ENCODE measurements around the gene CAPN8.

DNA sequence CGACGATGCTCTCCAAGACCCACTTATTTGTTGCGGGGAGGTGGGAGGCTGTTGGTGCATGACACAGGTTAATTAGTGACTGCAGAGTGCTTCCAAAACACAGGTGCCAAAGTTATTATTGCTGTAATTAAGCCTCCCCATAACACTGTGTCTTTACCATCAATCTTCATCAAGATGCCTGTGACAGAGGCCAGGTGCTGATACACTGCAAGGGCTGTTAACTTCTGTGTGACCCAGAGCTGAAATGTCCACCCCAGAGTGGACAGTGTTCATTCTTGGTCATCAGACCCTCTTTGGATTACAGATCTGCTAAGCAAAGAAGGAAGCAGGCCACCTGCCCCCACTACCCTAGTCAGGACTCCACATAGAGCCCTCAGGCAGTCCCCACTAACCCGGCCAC, 55.5 kb downstream of the CAPN8 start:
- TF ChIP-seq CTCF (IDR thresholded peaks at IDR 0.05) (no peak), POLR2A (IDR thresholded peaks at IDR 0.05) (no peak), POLR2AphosphoS5 (IDR thresholded peaks at IDR 0.05; ENCODE audit: insufficient read depth in 1 of 2, low read depth in 1 of 2) (no peak)
